Caco-2 (cell line): Measurements from ENCODE around the gene GPR78. TPM values are rescaled to one million over a fixed set of nuclear protein-coding genes. Genes with fewer than 3 reads are reported as not detected.
"Not testable (repeated sequence)": the region's sequence is repeated elsewhere in the genome, so short reads cannot be mapped to it uniquely, and the experiment has no call there.

Source experiments
- BruUV-seq: library from RNA; stranded (reverse); fragments of 400-500 nt; replicated peaks from 2 replicates; lab custom pipeline; 2021; lab: Mats Ljungman, UMichigan
- CTCF ChIA-PET: fragments of 300-600 bp; sonication (Branson Sonifier 250); formaldehyde crosslinking; loops from one replicate; lab custom pipeline; 2022; ENCODE audit warnings: antibody characterized with exemption; lab: Charles Lee
- POLR2A ChIA-PET: fragments of 300-600 bp; sonication (Branson Sonifier 250); formaldehyde crosslinking; loops from one replicate; lab custom pipeline; 2022; ENCODE audit warnings: antibody characterized with exemption; lab: Charles Lee
- DNase-seq, 2 experiments: peaks; one replicate each; pipeline versions ENCODE4 v3.0.0 to v3.0.0-alpha.2; 2020 to 2022
- H3K27me3 ChIP-seq: replicated peaks from 2 replicates; pipeline ENCODE4 v1.6.0; 2011; ENCODE audit warnings: low read length; ENCODE audit not compliant: control insufficient read depth, insufficient read depth
- H3K36me3 ChIP-seq: 2 replicates; pipeline ENCODE4 v1.5.1; 2011; ENCODE audit warnings: low read length; ENCODE audit not compliant: control insufficient read depth, insufficient read depth
- H3K4me1 ChIP-seq: fragments of 250-450 bp; sonication (Bioruptor Pico); 2 replicates; pipeline ENCODE4 v1.5.1; 2020; ENCODE audit warnings: mild to moderate bottlenecking
- H3K4me3 ChIP-seq: 2 replicates; pipeline ENCODE4 v1.5.1; 2011; ENCODE audit warnings: low read depth, mild to moderate bottlenecking, control low read depth, low read length
- H3K9me3 ChIP-seq: fragments of 250-450 bp; sonication (Bioruptor Pico); 2 replicates; pipeline ENCODE4 v1.5.1; 2020; ENCODE audit warnings: mild to moderate bottlenecking, moderate library complexity
- H3K27ac Mint-ChIP-seq: one replicate; pipeline ENCODE4 v1.8.0; 2022; ENCODE audit warnings: mixed read lengths; ENCODE audit not compliant: unreplicated experiment
- H3K27me3 Mint-ChIP-seq: one replicate; pipeline ENCODE4 v1.8.0; 2022; ENCODE audit warnings: mixed read lengths; ENCODE audit not compliant: insufficient read depth, unreplicated experiment
- H3K36me3 Mint-ChIP-seq: one replicate; pipeline ENCODE4 v1.8.0; 2022; ENCODE audit warnings: mild to moderate bottlenecking, mixed read lengths; ENCODE audit not compliant: insufficient read depth, unreplicated experiment
- H3K4me1 Mint-ChIP-seq: one replicate; pipeline ENCODE4 v1.8.0; 2022; ENCODE audit warnings: low read depth, mixed read lengths; ENCODE audit not compliant: unreplicated experiment
- H3K4me3 Mint-ChIP-seq: one replicate; pipeline ENCODE4 v1.8.0; 2022; ENCODE audit warnings: mild to moderate bottlenecking, moderate library complexity, mixed read lengths; ENCODE audit not compliant: unreplicated experiment
- H3K9me3 Mint-ChIP-seq: one replicate; pipeline ENCODE4 v1.8.0; 2022; ENCODE audit warnings: mixed read lengths; ENCODE audit not compliant: unreplicated experiment
- intact Hi-C: fragments of 100-400 bp; cut with micrococcal nuclease; formaldehyde crosslinking; loops from one replicate; pipeline ENCODE4 v1.10.0; 2022; ENCODE audit not compliant: unreplicated experiment
- total RNA-seq: library from RNA; stranded (reverse); gene quantifications from 2 replicates; pipeline ENCODE4 v1.2.3, GENCODE V29; 2022
- TF ChIP-seq, protein P1 (sequence below), 2 experiments: fragments of 200-600 bp in 1 of 2; IDR thresholded peaks; 1 replicate in 1 of 2; 2 replicates in 1 of 2; pipeline versions ENCODE4 v1.5.1 to v1.8.0; 2011 to 2022; ENCODE audit warnings: antibody characterized with exemption in 1 of 2, control low read depth in 1 of 2, inconsistent platforms in 1 of 2, low read depth in 1 of 2, low read length in 1 of 2, mild to moderate bottlenecking in 1 of 2, moderate library complexity in 1 of 2; ENCODE audit not compliant: insufficient read depth in 1 of 2, severe bottlenecking in 1 of 2, unreplicated experiment in 1 of 2

Gene GPR78
- total RNA-seq, 1 experiment from 2014 or later: 0.68 TPM

DNA sequence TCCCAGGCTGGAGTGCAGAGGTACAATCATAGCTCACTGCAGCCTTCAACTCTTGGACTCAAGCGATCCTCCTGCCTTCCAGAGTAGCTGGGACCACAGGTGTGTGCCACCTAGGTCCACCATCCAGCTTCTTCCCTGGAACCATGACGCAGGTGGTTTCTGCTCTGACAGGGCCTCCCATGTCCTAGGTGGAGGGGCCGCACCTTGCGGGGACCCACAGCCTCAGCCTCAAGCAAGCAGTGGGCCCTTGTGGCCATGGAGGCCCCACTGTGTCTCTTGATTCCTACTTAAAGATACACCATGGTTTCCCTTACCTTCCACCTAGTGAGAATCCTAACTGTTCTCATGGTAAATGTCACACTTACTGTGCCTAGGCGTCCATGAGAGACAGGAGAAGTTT is 6.9 kb upstream of the GPR78 start:
- ChIA-PET CTCF (no interaction called here), POLR2A (no interaction called here)
- Mint-ChIP-seq H3K27me3 (peaks cover 10% of the 10 kb centered on the region), H3K36me3 (peaks cover 6% of the 10 kb centered on the region), H3K27ac (no peak overlapping the region), H3K4me3 (no peak overlapping the region), H3K4me1 (peaks cover 14% of the 10 kb centered on the region), H3K9me3 (no peaks in the 10 kb centered on the region)
- intact Hi-C loops: loop anchor here (5.0 kb wide), 1 partner anchor 41 kb away; no protein-coding TSS in a partner anchor
- TF ChIP-seq, protein P1, sequence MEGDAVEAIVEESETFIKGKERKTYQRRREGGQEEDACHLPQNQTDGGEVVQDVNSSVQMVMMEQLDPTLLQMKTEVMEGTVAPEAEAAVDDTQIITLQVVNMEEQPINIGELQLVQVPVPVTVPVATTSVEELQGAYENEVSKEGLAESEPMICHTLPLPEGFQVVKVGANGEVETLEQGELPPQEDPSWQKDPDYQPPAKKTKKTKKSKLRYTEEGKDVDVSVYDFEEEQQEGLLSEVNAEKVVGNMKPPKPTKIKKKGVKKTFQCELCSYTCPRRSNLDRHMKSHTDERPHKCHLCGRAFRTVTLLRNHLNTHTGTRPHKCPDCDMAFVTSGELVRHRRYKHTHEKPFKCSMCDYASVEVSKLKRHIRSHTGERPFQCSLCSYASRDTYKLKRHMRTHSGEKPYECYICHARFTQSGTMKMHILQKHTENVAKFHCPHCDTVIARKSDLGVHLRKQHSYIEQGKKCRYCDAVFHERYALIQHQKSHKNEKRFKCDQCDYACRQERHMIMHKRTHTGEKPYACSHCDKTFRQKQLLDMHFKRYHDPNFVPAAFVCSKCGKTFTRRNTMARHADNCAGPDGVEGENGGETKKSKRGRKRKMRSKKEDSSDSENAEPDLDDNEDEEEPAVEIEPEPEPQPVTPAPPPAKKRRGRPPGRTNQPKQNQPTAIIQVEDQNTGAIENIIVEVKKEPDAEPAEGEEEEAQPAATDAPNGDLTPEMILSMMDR (IDR thresholded peaks at IDR 0.05; ENCODE audit: insufficient read depth in 1 of 2, low read depth in 1 of 2, low read length in 1 of 2, severe bottlenecking in 1 of 2, unreplicated experiment in 1 of 2): no peak
- Histone ChIP-seq H3K27me3 (no peaks in the 10 kb centered on the region), H3K4me1 (peaks cover 13% of the 10 kb centered on the region), H3K36me3 (no peaks in the 10 kb centered on the region), H3K4me3 (no peak overlapping the region), H3K9me3 (no peaks in the 10 kb centered on the region)
- BruUV-seq: no TSS peak
- DNase-seq: peak in 1 of 2 experiments; percentile 9

DNA sequence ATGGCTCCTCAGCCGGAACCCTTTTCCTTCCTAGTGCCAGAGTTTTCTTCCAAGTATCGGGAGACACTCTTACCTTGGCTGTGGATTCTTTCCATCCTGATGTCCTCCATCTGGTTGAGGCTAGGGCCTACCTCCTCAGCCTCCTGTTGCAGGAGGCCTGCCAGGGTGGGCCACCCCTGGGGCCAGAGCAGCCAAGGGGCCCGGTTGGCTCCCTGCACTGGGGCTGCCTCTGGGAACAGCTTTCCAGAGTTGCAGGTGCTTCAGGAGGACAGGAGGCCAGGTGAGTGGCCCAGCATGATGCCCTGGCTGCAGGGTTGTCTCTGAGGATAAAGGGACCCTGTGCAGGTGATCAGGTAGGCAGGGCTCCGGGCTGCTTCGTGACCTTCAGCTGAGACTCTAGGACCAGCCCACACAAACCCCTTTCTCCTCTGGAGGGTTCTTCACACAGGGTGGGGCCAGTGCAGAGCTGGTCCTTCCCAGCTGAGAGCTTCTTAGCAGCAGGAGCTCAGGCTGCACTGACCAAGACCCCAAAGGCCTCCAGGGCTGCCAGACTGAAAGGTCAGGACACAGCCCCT is 5.3 kb upstream of the GPR78 start:
- no peaks in the 10 kb centered on the region for H3K9me3 Mint-ChIP-seq
- DNase-seq: peak in 1 of 2 experiments; percentile 14

DNA sequence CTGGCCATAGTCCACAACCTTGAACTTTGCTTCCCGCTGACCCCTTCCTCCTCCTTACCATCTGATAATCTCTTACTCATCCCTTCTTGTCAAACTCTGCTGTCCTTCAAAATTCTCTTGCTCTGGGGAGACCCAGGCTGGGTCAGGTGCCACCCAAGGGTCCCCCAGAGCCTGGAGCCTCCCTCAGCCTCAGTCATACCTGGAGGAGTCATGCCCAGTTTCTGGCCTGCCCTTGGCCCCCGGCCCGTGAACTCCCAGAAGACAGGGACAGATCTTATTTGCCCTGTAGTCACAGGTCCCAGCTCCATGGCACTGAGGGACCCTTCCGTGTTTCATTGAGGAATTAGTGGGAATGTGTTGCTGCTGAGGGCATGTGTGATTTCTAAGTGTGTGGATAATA is 4.7 kb upstream of the GPR78 start:
- Mint-ChIP-seq H3K4me3 (no peak overlapping the region), H3K4me1 (peaks cover 14% of the 10 kb centered on the region), H3K9me3 (no peaks in the 10 kb centered on the region), H3K36me3 (peaks cover 6% of the 10 kb centered on the region), H3K27me3 (peaks cover 15% of the 10 kb centered on the region), H3K27ac (no peak overlapping the region)
- H3K36me3 ChIP-seq: no peaks in the 10 kb centered on the region
- TF ChIP-seq, protein P1 (IDR thresholded peaks at IDR 0.05; ENCODE audit: insufficient read depth in 1 of 2, low read depth in 1 of 2, low read length in 1 of 2, severe bottlenecking in 1 of 2, unreplicated experiment in 1 of 2): no peak
- H3K9me3 ChIP-seq: no peaks in the 10 kb centered on the region
- POLR2A ChIA-PET: no interaction called here
- CTCF ChIA-PET: no interaction called here
- no TSS peak for BruUV-seq
- H3K4me3 ChIP-seq: no peak overlapping the region
- intact Hi-C loops: no loop called here
- peak in 1 of 2 experiments; percentile 10 for DNase-seq
- no peaks in the 10 kb centered on the region for H3K27me3 ChIP-seq
- H3K4me1 ChIP-seq: peaks cover 12% of the 10 kb centered on the region

More for the DNA sequence above, 5.3 kb upstream of the GPR78 start:
- TF ChIP-seq, protein P1 (IDR thresholded peaks at IDR 0.05; ENCODE audit: insufficient read depth in 1 of 2, low read depth in 1 of 2, low read length in 1 of 2, severe bottlenecking in 1 of 2, unreplicated experiment in 1 of 2): no peak
- peaks cover 12% of the 10 kb centered on the region for H3K27me3 Mint-ChIP-seq
- BruUV-seq: no TSS peak
- H3K9me3 ChIP-seq: no peaks in the 10 kb centered on the region
- H3K4me3 Mint-ChIP-seq: no peak overlapping the region
- no peaks in the 10 kb centered on the region for H3K27me3 ChIP-seq
- CTCF ChIA-PET: no interaction called here
- H3K27ac Mint-ChIP-seq: no peak overlapping the region
- no peaks in the 10 kb centered on the region for H3K36me3 ChIP-seq
- intact Hi-C loops: loop anchor here (5.0 kb wide), 1 partner anchor 43 kb away; no protein-coding TSS in a partner anchor
- peaks cover 6% of the 10 kb centered on the region for H3K36me3 Mint-ChIP-seq
- no peak overlapping the region for H3K4me3 ChIP-seq
- POLR2A ChIA-PET: no interaction called here
- H3K4me1 Mint-ChIP-seq: peaks cover 14% of the 10 kb centered on the region
- H3K4me1 ChIP-seq: peaks cover 12% of the 10 kb centered on the region

DNA sequence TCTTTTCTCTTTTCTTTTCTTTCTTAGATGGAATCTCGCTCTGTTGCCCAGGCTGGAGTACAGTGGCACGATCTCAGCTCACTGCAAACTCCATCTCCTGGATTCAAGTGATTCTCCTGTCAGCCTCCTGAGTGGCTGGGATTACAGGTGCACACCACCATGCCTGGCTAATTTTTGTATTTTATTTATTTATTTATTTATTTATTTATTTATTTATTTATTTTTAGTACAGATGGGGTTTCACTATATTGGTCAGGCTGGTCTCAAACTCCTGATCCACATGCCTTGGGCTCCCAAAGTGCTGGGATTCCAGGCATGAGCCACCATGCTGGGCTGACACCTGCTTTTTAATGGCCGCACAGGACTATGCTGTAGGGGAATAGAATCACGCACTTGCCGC is 3.6 kb upstream of the GPR78 start:
- H3K9me3 ChIP-seq, CTCF ChIA-PET, H3K36me3 Mint-ChIP-seq, POLR2A ChIA-PET, H3K27me3 ChIP-seq, H3K36me3 ChIP-seq, H3K4me3 Mint-ChIP-seq, BruUV-seq, H3K4me3 ChIP-seq, DNase-seq, intact Hi-C loops, H3K9me3 Mint-ChIP-seq, H3K27ac Mint-ChIP-seq: not testable (repeated sequence)
- Mint-ChIP-seq H3K4me1 (peaks cover 14% of the 10 kb centered on the region), H3K27me3 (peaks cover 15% of the 10 kb centered on the region)
- H3K4me1 ChIP-seq: peaks cover 12% of the 10 kb centered on the region
